IMR-90 (cell line): ENCODE measurements around the gene KLK11. TPM values are rescaled to one million over a fixed set of nuclear protein-coding genes. Genes with fewer than 3 reads are reported as not detected.

ENCODE experiments used
- ATAC-seq: fragments of 200-7000 bp; cut with Tn5 transposase; 2 replicates; pipeline ENCODE4 v1.9.1; 2020; ENCODE audit warnings: low read depth, mild to moderate bottlenecking, moderate library complexity
- BruUV-seq: library from RNA; stranded (reverse); fragments of 400-500 nt; replicated peaks from 2 replicates; lab custom pipeline; 2021; lab: Mats Ljungman, UMichigan
- CTCF ChIA-PET: fragments of 300-600 bp; formaldehyde crosslinking; extraction: SDS; loops from one replicate; lab custom pipeline; 2021; ENCODE audit warnings: antibody characterized with exemption; lab: Yijun Ruan, JAX
- POLR2A ChIA-PET: fragments of 300-600 bp; sonication (Branson Sonifier 250); formaldehyde crosslinking; loops from one replicate; lab custom pipeline; 2022; ENCODE audit warnings: antibody characterized with exemption; ENCODE audit not compliant: unreplicated experiment; lab: Charles Lee
- DNase-seq: peaks from one replicate; pipeline ENCODE4 v3.0.0; 2013
- H2AFZ ChIP-seq: replicated peaks from 2 replicates; pipeline ENCODE3; 2013; ENCODE audit warnings: low read length, mild to moderate bottlenecking; ENCODE audit not compliant: poor library complexity
- H2AK5ac ChIP-seq: 2 replicates; pipeline ENCODE4 v1.6.1; 2013; ENCODE audit warnings: low read depth, low read length, inconsistent platforms
- H2AK9ac ChIP-seq: replicated peaks from 2 replicates; pipeline ENCODE3; 2013; ENCODE audit warnings: mild to moderate bottlenecking, low read depth, low read length, moderate library complexity; ENCODE audit not compliant: poor library complexity
- H2BK120ac ChIP-seq: 2 replicates; pipeline ENCODE4 v1.6.1; 2013; ENCODE audit warnings: low read depth, low read length, inconsistent platforms
- H2BK15ac ChIP-seq: 3 replicates; pipeline ENCODE4 v1.6.1; 2013; ENCODE audit warnings: low read depth, low read length, inconsistent platforms
- H2BK20ac ChIP-seq: 2 replicates; pipeline ENCODE4 v1.6.1; 2013; ENCODE audit warnings: low read depth, mild to moderate bottlenecking, inconsistent platforms, low read length, moderate library complexity
- H2BK5ac ChIP-seq: 2 replicates; pipeline ENCODE4 v1.6.1; 2013; ENCODE audit warnings: mild to moderate bottlenecking, low read depth, low read length, inconsistent platforms; ENCODE audit not compliant: poor library complexity, severe bottlenecking
- H3K14ac ChIP-seq: replicated peaks from 2 replicates; pipeline ENCODE4 v1.6.1; 2013; ENCODE audit warnings: low read depth, low read length, inconsistent platforms
- H3K18ac ChIP-seq: 2 replicates; pipeline ENCODE4 v1.6.1; 2013; ENCODE audit warnings: low read depth, low read length, control low read depth
- H3K23ac ChIP-seq: 2 replicates; pipeline ENCODE4 v1.6.1; 2013; ENCODE audit warnings: low read depth, low read length, inconsistent platforms
- H3K27ac ChIP-seq: 2 replicates; pipeline ENCODE4 v1.5.1; 2013; ENCODE audit warnings: mild to moderate bottlenecking, control low read depth, low read length; ENCODE audit not compliant: insufficient read depth
- H3K27me3 ChIP-seq: 2 replicates; pipeline ENCODE4 v1.6.1; 2013; ENCODE audit warnings: low read length; ENCODE audit not compliant: control insufficient read depth, insufficient read depth
- H3K36me3 ChIP-seq: 2 replicates; pipeline ENCODE4 v1.6.1; 2013; ENCODE audit warnings: low read length, mixed read lengths; ENCODE audit not compliant: control insufficient read depth, insufficient read depth
- H3K4ac ChIP-seq: 2 replicates; pipeline ENCODE4 v1.6.1; 2013; ENCODE audit warnings: low read depth, low read length, inconsistent platforms
- H3K4me1 ChIP-seq: 2 replicates; pipeline ENCODE4 v1.6.1; 2013; ENCODE audit warnings: low read length, mixed read lengths; ENCODE audit not compliant: control insufficient read depth, insufficient read depth
- H3K4me2 ChIP-seq: 2 replicates; pipeline ENCODE4 v1.6.1; 2013; ENCODE audit warnings: low read depth, mild to moderate bottlenecking, control low read depth, low read length, moderate library complexity
- H3K4me3 ChIP-seq: 2 replicates; pipeline ENCODE4 v1.5.1; 2013; ENCODE audit warnings: low read depth, mild to moderate bottlenecking, control low read depth, low read length, moderate library complexity; ENCODE audit not compliant: insufficient read depth
- H3K56ac ChIP-seq: 2 replicates; pipeline ENCODE4 v1.6.1; 2013; ENCODE audit warnings: low read length, inconsistent platforms; ENCODE audit not compliant: insufficient read depth; ENCODE audit errors: extremely low read depth
- H3K79me1 ChIP-seq, 2 experiments: 2 replicates each; pipeline ENCODE4 v1.6.1; 2013; ENCODE audit warnings: low read length in 2 of 2, inconsistent platforms in 1 of 2, low read depth in 1 of 2
- H3K9ac ChIP-seq: 2 replicates; pipeline ENCODE4 v1.6.1; 2013; ENCODE audit warnings: low read depth, low read length, control low read depth
- H3K9me1 ChIP-seq: 2 replicates; pipeline ENCODE4 v1.6.1; 2013; ENCODE audit warnings: low read length, inconsistent platforms; ENCODE audit not compliant: insufficient read depth
- H3K9me3 ChIP-seq: 2 replicates; pipeline ENCODE4 v1.6.1; 2013; ENCODE audit warnings: low read length; ENCODE audit not compliant: control insufficient read depth, insufficient read depth
- H4K20me1 ChIP-seq: 2 replicates; pipeline ENCODE4 v1.6.1; 2013; ENCODE audit warnings: low read length, inconsistent platforms; ENCODE audit not compliant: insufficient read depth
- H4K5ac ChIP-seq: 2 replicates; pipeline ENCODE4 v1.6.1; 2013; ENCODE audit warnings: mild to moderate bottlenecking, low read depth, low read length, control low read depth
- H4K8ac ChIP-seq, 2 experiments: 2 replicates each; pipeline ENCODE4 v1.6.1; 2013; ENCODE audit warnings: low read depth in 2 of 2, low read length in 2 of 2, control low read depth in 1 of 2, inconsistent platforms in 1 of 2
- H4K91ac ChIP-seq: 2 replicates; pipeline ENCODE4 v1.6.1; 2013; ENCODE audit warnings: low read depth, low read length, inconsistent platforms; ENCODE audit not compliant: insufficient read depth
- BHLHE40 ChIP-seq: fragments of 150-350 bp; IDR thresholded peaks from 2 replicates; pipeline ENCODE4 v1.6.1; 2016; ENCODE audit warnings: mild to moderate bottlenecking, low read depth, low read length
- CEBPB ChIP-seq: IDR thresholded peaks from 2 replicates; pipeline ENCODE4 v1.6.1; 2012; ENCODE audit warnings: low read depth, low read length, improper control_type of control experiment
- CHD1 ChIP-seq: IDR thresholded peaks from 2 replicates; pipeline ENCODE4 v1.6.1; 2012; ENCODE audit warnings: low read depth, low read length, improper control_type of control experiment
- CTCF ChIP-seq: conservative IDR thresholded peaks from 2 replicates; pipeline ENCODE4 v1.5.1; 2012; ENCODE audit warnings: mild to moderate bottlenecking, low read depth, low read length, improper control_type of control experiment
- ELK1 ChIP-seq: fragments of 150-350 bp; IDR thresholded peaks from 2 replicates; pipeline ENCODE4 v1.6.1; 2016; ENCODE audit warnings: low read depth, mild to moderate bottlenecking, low read length, moderate library complexity, borderline replicate concordance
- FOS ChIP-seq: fragments of 150-350 bp; IDR thresholded peaks from 2 replicates; pipeline ENCODE4 v1.6.1; 2016; ENCODE audit warnings: low read depth, low read length
- MAFK ChIP-seq: IDR thresholded peaks from 2 replicates; pipeline ENCODE4 v1.6.1; 2012; ENCODE audit warnings: low read depth, low read length, improper control_type of control experiment
- MAZ ChIP-seq: IDR thresholded peaks from 2 replicates; pipeline ENCODE4 v1.6.1; 2012; ENCODE audit warnings: low read depth, mild to moderate bottlenecking, low read length, improper control_type of control experiment, moderate library complexity, borderline replicate concordance
- MXI1 ChIP-seq: IDR thresholded peaks from 2 replicates; pipeline ENCODE4 v1.6.1; 2012; ENCODE audit warnings: low read depth, mild to moderate bottlenecking, low read length, moderate library complexity, borderline replicate concordance
- NFE2L2 ChIP-seq: fragments of 150-350 bp; IDR thresholded peaks from 2 replicates; pipeline ENCODE4 v1.6.1; 2016; ENCODE audit warnings: low read depth, mild to moderate bottlenecking, low read length
- POLR2A ChIP-seq: IDR thresholded peaks from 2 replicates; pipeline ENCODE4 v1.6.1; 2012; ENCODE audit warnings: mild to moderate bottlenecking, low read depth, low read length
- RAD21 ChIP-seq: IDR thresholded peaks from 2 replicates; pipeline ENCODE4 v1.6.1; 2012; ENCODE audit warnings: low read length, improper control_type of control experiment
- RFX5 ChIP-seq: IDR thresholded peaks from 2 replicates; pipeline ENCODE4 v1.8.0; 2012; ENCODE audit warnings: low read depth, mild to moderate bottlenecking, low read length, moderate library complexity
- USF2 ChIP-seq: fragments of 150-350 bp; IDR thresholded peaks from 2 replicates; pipeline ENCODE4 v1.6.1; 2017; ENCODE audit warnings: mild to moderate bottlenecking, antibody characterized with exemption, low read length, low read depth
- WGBS, 2 experiments: methylation state at CpG; one replicate each; pipeline versions ENCODE4 v1.1.5 to v1.1.7; 2013; ENCODE audit warnings: missing lambda C conversion rate in 2 of 2; ENCODE audit not compliant: insufficient read length in 1 of 2; ENCODE audit errors: extremely low coverage in 2 of 2; 5-methylcytosine and 5-hydroxymethylcytosine counted together
- dilution Hi-C: fragments of 300-500 bp; cut with HindIII; formaldehyde crosslinking; loops from one replicate; pipeline ENCODE4 v1.14.3; 2018; ENCODE audit warnings: low sequenced_read_pairs; ENCODE audit not compliant: unreplicated experiment
- in situ Hi-C: fragments of 300-500 bp; cut with MboI; formaldehyde crosslinking; loops from 3 replicates; pipeline ENCODE4 v1.14.3; 2019; ENCODE audit warnings: low sequenced_read_pairs, inconsistent platforms, mixed read lengths
- intact Hi-C: fragments of 100-400 bp; cut with micrococcal nuclease; formaldehyde crosslinking; loops from 2 replicates; pipeline ENCODE4 v1.10.0; 2022
- polyA plus RNA-seq, 3 experiments: library from polyadenylated mRNA; depleted of rRNA; stranded (reverse); fragments of >200 nt; gene quantifications; 2 replicates each; pipeline ENCODE4 v1.2.3, GENCODE V29; 2012; ENCODE audit warnings: low replicate concordance in 1 of 3
- total RNA-seq: library from RNA; depleted of rRNA; stranded (reverse); fragments of >200 nt; gene quantifications from 2 replicates; pipeline ENCODE4 v1.2.3, GENCODE V29; 2012

The KLK11 gene
- total and polyA plus RNA-seq, 2 of the 4 experiments (the other 2 are of a cell fraction), result not detected

GRCh38 chr19:51047031-51047335 lies 20.6 kb upstream of the KLK11 start:
- Histone ChIP-seq H3K4ac (no peak overlapping the region), H3K4me1 (no peaks in the 10 kb centered on the region), H3K36me3 (no peaks in the 10 kb centered on the region), H3K56ac (no peak overlapping the region), H3K27ac (no peak overlapping the region), H3K14ac (no peak overlapping the region), H3K9me3 (no peaks in the 10 kb centered on the region), H2BK20ac (no peak overlapping the region), H3K9ac (no peak overlapping the region), H2AK9ac (no peak overlapping the region), H4K5ac (no peak overlapping the region), H2AFZ (no peak overlapping the region), H4K91ac (no peak overlapping the region), H3K4me2 (no peak overlapping the region), H3K79me1 (no peaks in the 10 kb centered on the region), H3K4me3 (no peak overlapping the region), H3K18ac (no peak overlapping the region), H4K20me1 (no peaks in the 10 kb centered on the region), H2BK120ac (no peak overlapping the region), H2BK15ac (no peak overlapping the region), H3K9me1 (no peaks in the 10 kb centered on the region), H3K23ac (no peak overlapping the region), H3K27me3 (no peaks in the 10 kb centered on the region), H2BK5ac (no peak overlapping the region), H4K8ac (no peak overlapping the region), H2AK5ac (no peak overlapping the region)
- no peak for DNase-seq
- no TSS peak for BruUV-seq
- ChIA-PET POLR2A (no interaction called here), CTCF (interaction anchor here (0.6 to 1.2 kb wide), 2 partner anchors 26 to 690 kb away, joined by 3 to 4 read pairs; no protein-coding TSS in a partner anchor)
- ATAC-seq, result no peak
- intact Hi-C loops (no loop called here), in situ Hi-C loops (no loop called here), dilution Hi-C loops (no loop called here)
- WGBS, 2 experiments, result 20% methylated on average over 1 of the region's 4 CpGs; no CpG with 5 or more reads in 1 of the 2 experiments
- TF ChIP-seq USF2 (no peak), RAD21 (no peak), CTCF (no peak), FOS (no peak), NFE2L2 (no peak), MAZ (no peak), MAFK (no peak), POLR2A (no peak), BHLHE40 (no peak), ELK1 (no peak), MXI1 (no peak), CEBPB (no peak), RFX5 (no peak), CHD1 (no peak)
